Psoas muscle (tissue), 8 donors: ENCODE data around the gene CGB3. TPM values are rescaled to one million over a fixed set of nuclear protein-coding genes. Genes with fewer than 3 reads are reported as not detected.

Source experiments
- ATAC-seq, 4 donors: fragments of 200-7000 bp; cut with Tn5 transposase; one replicate each; pipeline ENCODE4 v1.9.1; 2020; ENCODE audit warnings: moderate library complexity in 3 of 4, mild to moderate bottlenecking in 2 of 4
- DNase-seq, 2 donors: peaks; one replicate each; pipeline ENCODE4 v3.0.0-alpha.2; 2020
- H3K27ac ChIP-seq: fragments of 200-600 bp; one replicate; pipeline ENCODE4 v1.8.0; 2022
- H3K27me3 ChIP-seq, 3 donors: fragments of 200-600 bp in 1 of 3; one replicate each; pipeline versions ENCODE4 v1.6.1 to v1.8.0; 2013 to 2022; ENCODE audit warnings: low read length in 2 of 3, mild to moderate bottlenecking in 2 of 3, moderate library complexity in 1 of 3; ENCODE audit not compliant: insufficient read depth in 3 of 3
- H3K36me3 ChIP-seq, 2 donors: fragments of 200-600 bp in 1 of 2; one replicate each; pipeline versions ENCODE4 v1.6.1 to v1.8.0; 2013 to 2022; ENCODE audit warnings: low read depth in 1 of 2, mild to moderate bottlenecking in 1 of 2, moderate library complexity in 1 of 2; ENCODE audit not compliant: insufficient read depth in 1 of 2
- H3K4me1 ChIP-seq: fragments of 200-600 bp; one replicate; pipeline ENCODE4 v1.8.0; 2022
- H3K4me3 ChIP-seq: fragments of 200-600 bp; one replicate; pipeline ENCODE4 v1.8.0; 2022; ENCODE audit warnings: mild to moderate bottlenecking
- H3K9me3 ChIP-seq: fragments of 200-600 bp; one replicate; pipeline ENCODE4 v1.8.0; 2022
- WGBS, 3 donors: extraction: QIAGEN DNeasy Blood & Tissue Kit; methylation state at CpG; one replicate each; pipeline versions ENCODE4 v1.1.6 to v1.1.7; 2013; 5-methylcytosine and 5-hydroxymethylcytosine counted together
- intact Hi-C, 2 donors: fragments of 100-400 bp; cut with DNase I; formaldehyde crosslinking; loops; one replicate each; pipeline versions ENCODE4 v1.11.0 to v1.14.2; 2022
- polyA plus RNA-seq, 3 donors: library from polyadenylated mRNA; stranded (reverse); fragments of 200-250 nt; gene quantifications; one replicate each; pipeline ENCODE4 v1.2.3, GENCODE V29; 2013
- total RNA-seq, 4 donors: library from RNA; stranded (reverse); fragmentation: NEBNext Ultra II Directional in 2 of 4; extraction: Animal tissue kit (Norgen Biotek cat#: 25700) in 2 of 4; gene quantifications; one replicate each; pipeline versions ENCODE4 v1.2.1 to v1.2.4, GENCODE V29; 2021 to 2023
- TF ChIP-seq, protein P1 (sequence below): fragments of 200-600 bp; IDR thresholded peaks from one replicate; pipeline ENCODE4 v1.8.0; 2022; ENCODE audit warnings: antibody characterized with exemption
- donor health status: healthy with polysubstance abuse.
- donor health status: DM: no; HTN: no; CAD: no; lungs with moderate emphysema.
- donor health status: Bipolar disorder and iron deficiency.
- donor health status: healthy.
- donor health status: DM: yes; HTN: yes; CAD: no.
- donor health status: DM: no; HTN: no; CAD: no.
- donor health status: DM: no; HTN: no; CAD: no.
- donor health status: DM: yes; HTN: yes; CAD: no.

The CGB3 gene
- total and polyA plus RNA-seq, 7 donors = not detected

DNA sequence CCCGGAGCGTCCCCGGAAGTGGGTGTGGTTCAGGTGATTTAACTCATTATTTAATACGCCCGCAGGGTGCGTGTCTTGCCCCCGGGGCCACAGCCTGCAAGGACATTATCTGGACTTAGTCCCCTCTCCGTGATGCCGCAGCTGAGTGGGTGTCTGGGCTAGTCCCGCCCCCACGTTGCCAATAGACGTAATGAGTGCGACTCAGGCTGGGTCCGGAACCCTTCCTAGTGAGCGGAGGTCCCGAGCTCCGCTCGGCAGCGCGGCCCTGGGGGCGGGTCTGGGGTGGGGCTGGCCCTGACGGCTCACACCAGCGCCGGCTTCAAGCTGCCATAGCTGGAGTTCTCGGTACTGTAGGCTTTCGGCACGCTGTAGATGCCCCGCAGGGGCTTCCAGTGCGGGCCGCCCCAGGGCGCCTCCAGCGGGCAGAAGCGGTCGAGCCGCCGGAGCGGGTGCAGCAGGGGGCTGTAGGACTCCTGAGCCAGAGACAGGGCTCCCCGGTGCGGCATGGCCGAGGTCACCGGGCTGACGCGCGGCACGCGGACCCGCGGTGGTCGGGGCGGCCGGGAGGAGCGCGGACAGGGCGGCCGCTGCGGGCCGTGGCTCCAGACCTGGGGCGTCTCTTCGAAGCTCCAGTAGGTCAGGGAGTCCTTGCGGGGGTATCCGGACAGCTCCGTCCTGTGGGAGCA lies 6.3 kb downstream of the CGB3 start:
- Histone ChIP-seq H3K27ac (no peak overlapping the region), H3K36me3 (peaks cover 12 to 29% of the 10 kb centered on the region in 2 donors), H3K9me3 (no peaks in the 10 kb centered on the region), H3K4me1 (peaks cover 7% of the 10 kb centered on the region), H3K27me3 (no peaks in the 10 kb centered on the region), H3K4me3 (peak overlapping the region; percentile 66)
- WGBS, 3 donors = 0 to 1% (median 1%) methylated on average over 59 to 62 of the region's 62 CpGs
- ATAC-seq = peak; percentile 71 to 78 (median 75)
- TF ChIP-seq, protein P1, sequence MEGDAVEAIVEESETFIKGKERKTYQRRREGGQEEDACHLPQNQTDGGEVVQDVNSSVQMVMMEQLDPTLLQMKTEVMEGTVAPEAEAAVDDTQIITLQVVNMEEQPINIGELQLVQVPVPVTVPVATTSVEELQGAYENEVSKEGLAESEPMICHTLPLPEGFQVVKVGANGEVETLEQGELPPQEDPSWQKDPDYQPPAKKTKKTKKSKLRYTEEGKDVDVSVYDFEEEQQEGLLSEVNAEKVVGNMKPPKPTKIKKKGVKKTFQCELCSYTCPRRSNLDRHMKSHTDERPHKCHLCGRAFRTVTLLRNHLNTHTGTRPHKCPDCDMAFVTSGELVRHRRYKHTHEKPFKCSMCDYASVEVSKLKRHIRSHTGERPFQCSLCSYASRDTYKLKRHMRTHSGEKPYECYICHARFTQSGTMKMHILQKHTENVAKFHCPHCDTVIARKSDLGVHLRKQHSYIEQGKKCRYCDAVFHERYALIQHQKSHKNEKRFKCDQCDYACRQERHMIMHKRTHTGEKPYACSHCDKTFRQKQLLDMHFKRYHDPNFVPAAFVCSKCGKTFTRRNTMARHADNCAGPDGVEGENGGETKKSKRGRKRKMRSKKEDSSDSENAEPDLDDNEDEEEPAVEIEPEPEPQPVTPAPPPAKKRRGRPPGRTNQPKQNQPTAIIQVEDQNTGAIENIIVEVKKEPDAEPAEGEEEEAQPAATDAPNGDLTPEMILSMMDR = peak; percentile 50
- intact Hi-C loops = no loop called here
- DNase-seq = peak; percentile 62 to 80

DNA sequence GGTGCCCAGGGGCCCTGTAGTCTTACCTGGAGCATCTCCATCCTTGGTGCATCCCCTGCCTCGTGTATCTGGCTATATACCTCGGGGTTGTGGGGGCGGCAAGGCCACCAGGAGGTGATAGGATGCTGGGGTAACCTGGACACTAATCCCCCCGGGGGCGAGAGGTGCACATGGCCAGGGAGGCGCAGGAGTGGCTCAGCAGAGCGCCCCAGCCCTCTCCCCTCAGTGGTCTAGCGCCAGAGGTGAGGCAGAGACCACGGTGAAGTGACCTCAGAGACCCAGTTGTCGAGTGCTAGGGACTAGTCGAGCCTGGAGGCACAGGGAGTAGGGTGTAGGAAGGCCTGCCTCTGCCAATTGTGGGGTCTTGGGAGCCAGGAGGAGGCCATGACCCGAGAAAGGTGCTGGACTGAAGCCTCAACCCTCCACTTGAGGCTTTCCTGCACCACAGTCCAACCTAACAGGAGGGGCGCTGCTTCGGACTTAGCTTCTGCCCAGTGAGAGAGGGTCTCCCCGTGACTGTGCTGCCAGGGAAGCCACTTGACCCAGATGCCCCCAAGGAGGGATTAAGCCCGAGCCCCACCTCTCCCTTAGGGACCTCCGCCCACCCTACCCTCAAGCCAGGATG lies 7.0 kb downstream of the CGB3 start, which contains the start of gene LHB:
TSS of gene LHB (minus strand) at position 51 of the 625 bp plus-strand sequence. CDS start at position 41, 10 bp downstream.
- no peak for ATAC-seq
- Histone ChIP-seq H3K9me3 (no peaks in the 10 kb centered on the region), H3K4me3 (peak within 1 kb of the TSS; percentile 66), H3K27ac (no peak within 1 kb of the TSS), H3K36me3 (peaks cover 12 to 34% of the 10 kb centered on the region in 2 donors), H3K4me1 (peaks cover 7% of the 10 kb centered on the region), H3K27me3 (no peaks in the 10 kb centered on the region)
- TF ChIP-seq, protein P1 = no peak
- DNase-seq = no peak
- WGBS, 3 donors = 67 to 69% (median 67%) methylated on average over 16 to 17 of the region's 17 CpGs
- intact Hi-C loops = no loop called here

DNA sequence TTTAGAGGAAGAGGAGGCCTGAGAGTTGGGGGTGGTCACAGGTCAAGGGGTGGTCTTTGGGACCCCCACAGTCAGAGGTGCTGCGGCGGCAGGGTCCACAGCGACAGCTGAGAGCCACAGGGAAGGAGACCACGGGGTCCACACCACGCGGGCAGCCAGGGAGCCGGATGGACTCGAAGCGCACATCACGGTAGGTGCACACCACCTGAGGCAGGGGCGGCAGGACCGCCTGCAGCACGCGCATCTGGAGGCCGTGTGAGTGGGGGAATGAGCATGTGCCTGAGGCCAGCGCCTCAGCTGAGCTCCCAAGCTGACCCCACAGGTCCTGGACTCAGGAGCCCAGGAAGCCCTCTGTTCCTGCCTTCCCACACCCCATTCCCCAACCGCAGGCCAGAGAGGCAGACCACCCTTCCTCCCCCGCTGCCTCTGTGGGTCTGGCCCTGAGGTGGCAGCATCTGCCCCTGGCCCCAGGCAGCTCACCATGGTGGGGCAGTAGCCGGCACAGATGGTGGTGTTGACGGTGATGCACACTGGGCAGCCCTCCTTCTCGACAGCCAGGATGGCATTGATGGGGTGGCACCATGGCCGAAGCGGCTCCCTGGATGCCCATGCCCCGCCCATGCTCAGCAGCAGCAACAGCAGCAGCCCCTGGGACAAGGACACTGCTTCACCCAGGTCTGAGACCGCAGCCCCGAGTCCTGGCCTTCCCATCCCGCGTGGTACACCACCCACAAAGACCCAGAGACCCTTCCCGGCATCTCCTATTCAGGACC lies 7.9 kb downstream of the CGB3 start:
- H3K4me1 ChIP-seq = peaks cover 7% of the 10 kb centered on the region
- no peaks in the 10 kb centered on the region for H3K9me3 ChIP-seq
- intact Hi-C loops = no loop called here
- H3K36me3 ChIP-seq = peaks cover 12 to 43% of the 10 kb centered on the region in 2 donors
- no peak overlapping the region for H3K4me3 ChIP-seq
- 90 to 96% (median 94%) methylated on average over 23 to 26 of the region's 29 CpGs for WGBS, 3 donors
- ATAC-seq = no peak
- TF ChIP-seq, protein P1 = no peak
- no peak for DNase-seq
- no peaks in the 10 kb centered on the region for H3K27me3 ChIP-seq
- no peak overlapping the region for H3K27ac ChIP-seq

DNA sequence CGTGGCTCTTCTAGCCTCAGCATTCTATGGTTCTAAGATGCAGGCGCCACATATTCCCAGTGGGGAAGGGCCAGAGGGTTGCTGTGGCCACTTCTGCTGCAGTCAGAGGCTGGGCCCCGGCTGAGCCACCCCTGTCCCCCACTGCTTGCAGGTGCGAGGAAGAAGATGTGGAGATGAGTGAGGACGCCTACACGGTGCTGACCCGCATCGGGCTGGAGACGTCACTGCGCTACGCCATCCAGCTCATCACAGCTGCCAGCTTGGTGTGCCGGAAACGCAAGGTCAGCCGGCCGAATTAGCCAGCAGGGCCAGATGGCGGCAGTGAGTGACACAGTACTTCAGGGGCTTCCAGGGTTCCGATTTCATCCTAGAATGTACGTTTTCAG lies 9.3 kb downstream of the CGB3 start:
- Histone ChIP-seq H3K4me3 (no peak overlapping the region), H3K9me3 (no peaks in the 10 kb centered on the region), H3K27ac (no peak overlapping the region), H3K27me3 (no peaks in the 10 kb centered on the region), H3K4me1 (peaks cover 7% of the 10 kb centered on the region), H3K36me3 (peaks cover 17 to 57% of the 10 kb centered on the region in 2 donors)
- TF ChIP-seq, protein P1 = no peak
- DNase-seq = no peak
- no peak for ATAC-seq
- intact Hi-C loops = loop anchor here in 1 of 2 donors (5.0 kb wide), 1 partner anchor 42 kb away; the partner anchor contains the start of gene CGB7
- WGBS, 3 donors = 90 to 95% (median 91%) methylated on average over 18 of the region's 18 CpGs
